IMR-90 (cell line): ENCODE data around the gene GTF2A1. TPM values are rescaled to one million over a fixed set of nuclear protein-coding genes. Genes with fewer than 3 reads are reported as not detected.

ENCODE experiments used
- ATAC-seq: fragments of 200-7000 bp; cut with Tn5 transposase; 2 replicates; pipeline ENCODE4 v1.9.1; 2020; ENCODE audit warnings: low read depth, mild to moderate bottlenecking, moderate library complexity
- BruUV-seq: library from RNA; stranded (reverse); fragments of 400-500 nt; replicated peaks from 2 replicates; lab custom pipeline; 2021; lab: Mats Ljungman, UMichigan
- CTCF ChIA-PET: fragments of 300-600 bp; formaldehyde crosslinking; extraction: SDS; loops from one replicate; lab custom pipeline; 2021; ENCODE audit warnings: antibody characterized with exemption; lab: Yijun Ruan, JAX
- POLR2A ChIA-PET: fragments of 300-600 bp; sonication (Branson Sonifier 250); formaldehyde crosslinking; loops from one replicate; lab custom pipeline; 2022; ENCODE audit warnings: antibody characterized with exemption; ENCODE audit not compliant: unreplicated experiment; lab: Charles Lee
- DNase-seq: peaks from one replicate; pipeline ENCODE4 v3.0.0; 2013
- H2AFZ ChIP-seq: replicated peaks from 2 replicates; pipeline ENCODE3; 2013; ENCODE audit warnings: low read length, mild to moderate bottlenecking; ENCODE audit not compliant: poor library complexity
- H2AK5ac ChIP-seq: 2 replicates; pipeline ENCODE4 v1.6.1; 2013; ENCODE audit warnings: low read depth, low read length, inconsistent platforms
- H2AK9ac ChIP-seq: replicated peaks from 2 replicates; pipeline ENCODE3; 2013; ENCODE audit warnings: mild to moderate bottlenecking, low read depth, low read length, moderate library complexity; ENCODE audit not compliant: poor library complexity
- H2BK120ac ChIP-seq: 2 replicates; pipeline ENCODE4 v1.6.1; 2013; ENCODE audit warnings: low read depth, low read length, inconsistent platforms
- H2BK15ac ChIP-seq: 3 replicates; pipeline ENCODE4 v1.6.1; 2013; ENCODE audit warnings: low read depth, low read length, inconsistent platforms
- H2BK20ac ChIP-seq: 2 replicates; pipeline ENCODE4 v1.6.1; 2013; ENCODE audit warnings: low read depth, mild to moderate bottlenecking, inconsistent platforms, low read length, moderate library complexity
- H2BK5ac ChIP-seq: 2 replicates; pipeline ENCODE4 v1.6.1; 2013; ENCODE audit warnings: mild to moderate bottlenecking, low read depth, low read length, inconsistent platforms; ENCODE audit not compliant: poor library complexity, severe bottlenecking
- H3K14ac ChIP-seq: replicated peaks from 2 replicates; pipeline ENCODE4 v1.6.1; 2013; ENCODE audit warnings: low read depth, low read length, inconsistent platforms
- H3K18ac ChIP-seq: 2 replicates; pipeline ENCODE4 v1.6.1; 2013; ENCODE audit warnings: low read depth, low read length, control low read depth
- H3K23ac ChIP-seq: 2 replicates; pipeline ENCODE4 v1.6.1; 2013; ENCODE audit warnings: low read depth, low read length, inconsistent platforms
- H3K27ac ChIP-seq: 2 replicates; pipeline ENCODE4 v1.5.1; 2013; ENCODE audit warnings: mild to moderate bottlenecking, control low read depth, low read length; ENCODE audit not compliant: insufficient read depth
- H3K27me3 ChIP-seq: 2 replicates; pipeline ENCODE4 v1.6.1; 2013; ENCODE audit warnings: low read length; ENCODE audit not compliant: control insufficient read depth, insufficient read depth
- H3K36me3 ChIP-seq: 2 replicates; pipeline ENCODE4 v1.6.1; 2013; ENCODE audit warnings: low read length, mixed read lengths; ENCODE audit not compliant: control insufficient read depth, insufficient read depth
- H3K4ac ChIP-seq: 2 replicates; pipeline ENCODE4 v1.6.1; 2013; ENCODE audit warnings: low read depth, low read length, inconsistent platforms
- H3K4me1 ChIP-seq: 2 replicates; pipeline ENCODE4 v1.6.1; 2013; ENCODE audit warnings: low read length, mixed read lengths; ENCODE audit not compliant: control insufficient read depth, insufficient read depth
- H3K4me2 ChIP-seq: 2 replicates; pipeline ENCODE4 v1.6.1; 2013; ENCODE audit warnings: low read depth, mild to moderate bottlenecking, control low read depth, low read length, moderate library complexity
- H3K4me3 ChIP-seq: 2 replicates; pipeline ENCODE4 v1.5.1; 2013; ENCODE audit warnings: low read depth, mild to moderate bottlenecking, control low read depth, low read length, moderate library complexity; ENCODE audit not compliant: insufficient read depth
- H3K56ac ChIP-seq: 2 replicates; pipeline ENCODE4 v1.6.1; 2013; ENCODE audit warnings: low read length, inconsistent platforms; ENCODE audit not compliant: insufficient read depth; ENCODE audit errors: extremely low read depth
- H3K79me1 ChIP-seq, 2 experiments: 2 replicates each; pipeline ENCODE4 v1.6.1; 2013; ENCODE audit warnings: low read length in 2 of 2, inconsistent platforms in 1 of 2, low read depth in 1 of 2
- H3K9ac ChIP-seq: 2 replicates; pipeline ENCODE4 v1.6.1; 2013; ENCODE audit warnings: low read depth, low read length, control low read depth
- H3K9me1 ChIP-seq: 2 replicates; pipeline ENCODE4 v1.6.1; 2013; ENCODE audit warnings: low read length, inconsistent platforms; ENCODE audit not compliant: insufficient read depth
- H3K9me3 ChIP-seq: 2 replicates; pipeline ENCODE4 v1.6.1; 2013; ENCODE audit warnings: low read length; ENCODE audit not compliant: control insufficient read depth, insufficient read depth
- H4K20me1 ChIP-seq: 2 replicates; pipeline ENCODE4 v1.6.1; 2013; ENCODE audit warnings: low read length, inconsistent platforms; ENCODE audit not compliant: insufficient read depth
- H4K5ac ChIP-seq: 2 replicates; pipeline ENCODE4 v1.6.1; 2013; ENCODE audit warnings: mild to moderate bottlenecking, low read depth, low read length, control low read depth
- H4K8ac ChIP-seq, 2 experiments: 2 replicates each; pipeline ENCODE4 v1.6.1; 2013; ENCODE audit warnings: low read depth in 2 of 2, low read length in 2 of 2, control low read depth in 1 of 2, inconsistent platforms in 1 of 2
- H4K91ac ChIP-seq: 2 replicates; pipeline ENCODE4 v1.6.1; 2013; ENCODE audit warnings: low read depth, low read length, inconsistent platforms; ENCODE audit not compliant: insufficient read depth
- BHLHE40 ChIP-seq: fragments of 150-350 bp; IDR thresholded peaks from 2 replicates; pipeline ENCODE4 v1.6.1; 2016; ENCODE audit warnings: mild to moderate bottlenecking, low read depth, low read length
- CTCF ChIP-seq: conservative IDR thresholded peaks from 2 replicates; pipeline ENCODE4 v1.5.1; 2012; ENCODE audit warnings: mild to moderate bottlenecking, low read depth, low read length, improper control_type of control experiment
- FOS ChIP-seq: fragments of 150-350 bp; IDR thresholded peaks from 2 replicates; pipeline ENCODE4 v1.6.1; 2016; ENCODE audit warnings: low read depth, low read length
- MAFK ChIP-seq: IDR thresholded peaks from 2 replicates; pipeline ENCODE4 v1.6.1; 2012; ENCODE audit warnings: low read depth, low read length, improper control_type of control experiment
- MAZ ChIP-seq: IDR thresholded peaks from 2 replicates; pipeline ENCODE4 v1.6.1; 2012; ENCODE audit warnings: low read depth, mild to moderate bottlenecking, low read length, improper control_type of control experiment, moderate library complexity, borderline replicate concordance
- MXI1 ChIP-seq: IDR thresholded peaks from 2 replicates; pipeline ENCODE4 v1.6.1; 2012; ENCODE audit warnings: low read depth, mild to moderate bottlenecking, low read length, moderate library complexity, borderline replicate concordance
- NFE2L2 ChIP-seq: fragments of 150-350 bp; IDR thresholded peaks from 2 replicates; pipeline ENCODE4 v1.6.1; 2016; ENCODE audit warnings: low read depth, mild to moderate bottlenecking, low read length
- POLR2A ChIP-seq: IDR thresholded peaks from 2 replicates; pipeline ENCODE4 v1.6.1; 2012; ENCODE audit warnings: mild to moderate bottlenecking, low read depth, low read length
- RAD21 ChIP-seq: IDR thresholded peaks from 2 replicates; pipeline ENCODE4 v1.6.1; 2012; ENCODE audit warnings: low read length, improper control_type of control experiment
- RCOR1 ChIP-seq: IDR thresholded peaks from 2 replicates; pipeline ENCODE4 v1.6.1; 2012; ENCODE audit warnings: mild to moderate bottlenecking, low read length, improper control_type of control experiment; ENCODE audit not compliant: insufficient replicate concordance
- RFX5 ChIP-seq: IDR thresholded peaks from 2 replicates; pipeline ENCODE4 v1.8.0; 2012; ENCODE audit warnings: low read depth, mild to moderate bottlenecking, low read length, moderate library complexity
- SMC3 ChIP-seq: fragments of 150-350 bp; IDR thresholded peaks from 2 replicates; pipeline ENCODE4 v1.6.1; 2016; ENCODE audit warnings: low read depth, mild to moderate bottlenecking, antibody characterized with exemption, low read length, moderate library complexity
- USF2 ChIP-seq: fragments of 150-350 bp; IDR thresholded peaks from 2 replicates; pipeline ENCODE4 v1.6.1; 2017; ENCODE audit warnings: mild to moderate bottlenecking, antibody characterized with exemption, low read length, low read depth
- WGBS, 2 experiments: methylation state at CpG; one replicate each; pipeline versions ENCODE4 v1.1.5 to v1.1.7; 2013; ENCODE audit warnings: missing lambda C conversion rate in 2 of 2; ENCODE audit not compliant: insufficient read length in 1 of 2; ENCODE audit errors: extremely low coverage in 2 of 2; 5-methylcytosine and 5-hydroxymethylcytosine counted together
- dilution Hi-C: fragments of 300-500 bp; cut with HindIII; formaldehyde crosslinking; loops from one replicate; pipeline ENCODE4 v1.14.3; 2018; ENCODE audit warnings: low sequenced_read_pairs; ENCODE audit not compliant: unreplicated experiment
- in situ Hi-C: fragments of 300-500 bp; cut with MboI; formaldehyde crosslinking; loops from 3 replicates; pipeline ENCODE4 v1.14.3; 2019; ENCODE audit warnings: low sequenced_read_pairs, inconsistent platforms, mixed read lengths
- intact Hi-C: fragments of 100-400 bp; cut with micrococcal nuclease; formaldehyde crosslinking; loops from 2 replicates; pipeline ENCODE4 v1.10.0; 2022
- polyA plus RNA-seq, 3 experiments: library from polyadenylated mRNA; depleted of rRNA; stranded (reverse); fragments of >200 nt; gene quantifications; 2 replicates each; pipeline ENCODE4 v1.2.3, GENCODE V29; 2012; ENCODE audit warnings: low replicate concordance in 1 of 3
- total RNA-seq: library from RNA; depleted of rRNA; stranded (reverse); fragments of >200 nt; gene quantifications from 2 replicates; pipeline ENCODE4 v1.2.3, GENCODE V29; 2012

GTF2A1 gene
- total and polyA plus RNA-seq, 2 of the 4 experiments (the other 2 are of a cell fraction) = 16.0 to 60.4 TPM

GRCh38 chr14:81209167-81209836 lies 11.5 kb downstream of the GTF2A1 start:
- H3K18ac ChIP-seq = no peak overlapping the region
- no peaks in the 10 kb centered on the region for H3K27me3 ChIP-seq
- 95% methylated on average over 3 of the region's 8 CpGs; no CpG with 5 or more reads in 1 of the 2 experiments for WGBS, 2 experiments
- no peaks in the 10 kb centered on the region for H3K9me3 ChIP-seq
- BruUV-seq = no TSS peak
- H3K4me3 ChIP-seq = no peak overlapping the region
- no peak overlapping the region for H3K23ac ChIP-seq
- no peak overlapping the region for H2BK120ac ChIP-seq
- H2AFZ ChIP-seq = no peak overlapping the region
- peaks cover 2% of the 10 kb centered on the region; the same call in 1 of the 2 replicates for H3K4me1 ChIP-seq
- no peak overlapping the region for H4K5ac ChIP-seq
- no peak overlapping the region for H4K8ac ChIP-seq
- peaks cover 34 to 55% of the 10 kb centered on the region in 2 experiments for H3K79me1 ChIP-seq
- no peak overlapping the region for H2AK9ac ChIP-seq
- H3K14ac ChIP-seq = no peak overlapping the region
- H3K9ac ChIP-seq = no peak overlapping the region
- no peak overlapping the region for H3K4me2 ChIP-seq
- H2BK15ac ChIP-seq = no peak overlapping the region
- H3K56ac ChIP-seq = no peak overlapping the region
- H3K9me1 ChIP-seq = no peaks in the 10 kb centered on the region
- H4K91ac ChIP-seq = no peak overlapping the region
- POLR2A ChIA-PET = no interaction called here
- TF ChIP-seq MAFK (no peak), USF2 (no peak), RFX5 (no peak), FOS (no peak), SMC3 (no peak), MAZ (no peak), RCOR1 (no peak), MXI1 (no peak), POLR2A (no peak), CTCF (no peak), RAD21 (no peak), BHLHE40 (no peak), NFE2L2 (no peak)
- ATAC-seq = no peak
- DNase-seq = no peak
- H2AK5ac ChIP-seq = no peak overlapping the region
- no peak overlapping the region for H3K4ac ChIP-seq
- CTCF ChIA-PET = no interaction called here
- H2BK20ac ChIP-seq = no peak overlapping the region
- in situ Hi-C loops (no loop called here), intact Hi-C loops (no loop called here), dilution Hi-C loops (no loop called here)
- H2BK5ac ChIP-seq = no peak overlapping the region
- peaks cover 21% of the 10 kb centered on the region for H3K36me3 ChIP-seq
- peaks cover 3% of the 10 kb centered on the region; the same call in 1 of the 2 replicates for H4K20me1 ChIP-seq
- H3K27ac ChIP-seq = no peak overlapping the region
